HG03025 (cell line): Measurements from ENCODE around the gene TNNI2.
"Not testable (repeated sequence)": the region's sequence is repeated elsewhere in the genome, so short reads cannot be mapped to it uniquely, and the experiment has no call there.

Experiments
- ATAC-seq: cut with Tn5 transposase; IDR thresholded peaks from one replicate; pipeline ENCODE4 v1.9.1; 2021; ENCODE audit warnings: mild to moderate bottlenecking, moderate library complexity; ENCODE audit not compliant: unreplicated experiment, low FRiP score

Gene TNNI2

GRCh38 chr11:1870721-1871466 is 32.1 kb downstream of the TNNI2 start:
- ATAC-seq: no peak

GRCh38 chr11:1871531-1871930 is 32.8 kb downstream of the TNNI2 start:
- no peak for ATAC-seq

- no peak for ATAC-seq
These were observed 33.6 kb downstream of the TNNI2 start for GRCh38 chr11:1872267-1872985.

- no peak for ATAC-seq
These were observed 34.4 kb downstream of the TNNI2 start for GRCh38 chr11:1873048-1873812.

- ATAC-seq: not testable (repeated sequence)
These were observed 35.0 kb downstream of the TNNI2 start for GRCh38 chr11:1873813-1874150.

GRCh38 chr11:1874441-1875092 is 35.8 kb downstream of the TNNI2 start:
- ATAC-seq: not testable (repeated sequence)

GRCh38 chr11:1875093-1875850 is 36.5 kb downstream of the TNNI2 start:
- ATAC-seq: no peak

GRCh38 chr11:1875851-1876301 is 37.1 kb downstream of the TNNI2 start:
- not testable (repeated sequence) for ATAC-seq

GRCh38 chr11:1876361-1877063 is 37.7 kb downstream of the TNNI2 start:
- no peak for ATAC-seq

GRCh38 chr11:1877211-1878136 is 38.7 kb downstream of the TNNI2 start:
- ATAC-seq: no peak

- no peak for ATAC-seq
These were observed 39.6 kb downstream of the TNNI2 start for GRCh38 chr11:1878137-1879031.

- no peak for ATAC-seq
These were observed 40.7 kb downstream of the TNNI2 start for GRCh38 chr11:1879342-1879940.

GRCh38 chr11:1879941-1880720 is 41.4 kb downstream of the TNNI2 start:
- no peak for ATAC-seq

- no peak for ATAC-seq
These were observed 42.1 kb downstream of the TNNI2 start for GRCh38 chr11:1880746-1881441.

GRCh38 chr11:1881442-1882264 is 42.9 kb downstream of the TNNI2 start:
- peak; percentile 20 for ATAC-seq
